HS-27A (cell line): ENCODE results near the gene BMAL1.

Experiments
- DNase-seq: peaks from one replicate; pipeline ENCODE4 v3.0.0-alpha.2; 2012; ENCODE audit warnings: low read depth, missing footprints

BMAL1 gene

DNA sequence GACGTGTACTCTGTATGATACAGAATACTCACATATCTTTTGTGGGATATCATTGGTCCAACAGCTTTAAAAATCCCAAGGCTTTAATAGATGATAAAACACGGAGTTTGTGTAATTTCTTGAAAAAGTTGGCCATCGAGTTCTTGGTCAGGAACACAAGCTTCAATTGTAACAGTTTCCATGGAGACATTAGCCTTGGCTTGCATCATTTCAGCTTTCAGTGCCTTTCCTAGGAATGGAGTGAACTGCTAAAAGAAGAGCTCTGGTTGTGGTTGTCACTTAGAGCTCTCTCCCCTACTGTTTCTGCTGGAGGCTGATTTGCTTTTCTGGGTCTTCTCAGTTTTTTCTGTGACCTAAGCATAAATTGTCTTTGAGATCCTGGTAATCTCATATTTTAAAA lies 14.2 kb downstream of the BMAL1 start:
- DNase-seq, result no peak

DNA sequence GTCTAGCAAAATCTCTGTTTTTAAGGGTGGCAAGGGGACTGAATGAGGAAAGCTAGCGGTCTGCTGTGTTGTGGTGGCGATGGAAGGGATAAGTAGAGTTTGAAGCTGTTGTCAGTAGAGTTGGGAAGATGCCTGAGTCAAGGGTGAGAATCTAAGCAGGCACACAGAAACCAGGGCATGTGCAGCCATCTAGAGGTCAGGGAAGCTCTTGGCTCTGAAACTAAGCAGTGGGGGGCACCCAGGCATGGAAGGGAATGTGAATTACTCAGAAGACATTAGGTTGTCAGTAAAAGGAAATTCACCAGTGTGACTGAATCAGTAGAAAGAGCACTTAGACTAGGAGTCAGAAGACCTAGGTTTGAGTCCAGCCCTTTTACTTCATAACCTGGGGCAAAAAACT lies 15.4 kb downstream of the BMAL1 start:
- DNase-seq, result no peak

DNA sequence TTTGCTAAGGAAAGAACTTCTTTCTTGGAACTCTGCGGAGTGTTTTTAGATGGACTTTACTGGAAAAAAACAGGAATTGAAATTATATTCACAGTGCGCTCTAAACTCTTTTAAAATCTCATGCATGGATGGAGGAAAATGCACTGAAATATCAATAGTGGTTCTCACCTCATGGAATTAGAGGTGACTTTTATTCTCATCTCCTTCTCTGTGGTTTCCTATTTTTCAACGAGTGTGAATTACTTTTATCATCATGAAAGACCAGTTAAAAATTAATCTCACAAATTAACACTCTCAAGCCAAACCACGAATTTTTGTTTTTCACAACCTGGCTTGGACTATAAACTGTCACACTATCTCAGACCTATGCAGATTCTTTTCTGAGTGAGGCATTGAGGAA lies 16.6 kb downstream of the BMAL1 start:
- DNase-seq, result no peak

GRCh38 chr11:13294771-13295579 lies 17.4 kb downstream of the BMAL1 start:
- DNase-seq, result no peak

GRCh38 chr11:13297308-13297916 lies 19.8 kb downstream of the BMAL1 start:
- DNase-seq, result no peak

DNA sequence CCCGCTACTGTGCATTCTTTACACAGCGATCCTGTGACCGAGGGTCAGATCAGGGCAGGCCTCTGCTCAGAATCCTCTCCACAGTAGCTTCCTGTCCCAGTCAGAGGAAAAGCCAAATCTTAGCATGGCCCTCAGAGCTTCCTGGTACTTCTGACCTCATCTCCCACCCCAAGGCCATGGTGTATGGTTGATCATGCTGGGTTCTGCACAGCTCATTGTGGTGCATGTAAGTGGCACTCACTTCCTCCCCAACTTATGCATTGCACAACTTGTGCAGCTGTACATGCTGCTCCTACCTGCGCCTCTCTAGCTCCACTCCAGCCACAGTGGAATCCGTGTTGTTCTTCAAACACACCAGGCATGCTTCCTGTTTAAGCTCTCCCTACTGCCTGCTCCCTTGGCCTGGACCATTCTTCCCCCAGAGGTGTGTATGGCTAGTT lies 20.3 kb downstream of the BMAL1 start:
- DNase-seq, result no peak

DNA sequence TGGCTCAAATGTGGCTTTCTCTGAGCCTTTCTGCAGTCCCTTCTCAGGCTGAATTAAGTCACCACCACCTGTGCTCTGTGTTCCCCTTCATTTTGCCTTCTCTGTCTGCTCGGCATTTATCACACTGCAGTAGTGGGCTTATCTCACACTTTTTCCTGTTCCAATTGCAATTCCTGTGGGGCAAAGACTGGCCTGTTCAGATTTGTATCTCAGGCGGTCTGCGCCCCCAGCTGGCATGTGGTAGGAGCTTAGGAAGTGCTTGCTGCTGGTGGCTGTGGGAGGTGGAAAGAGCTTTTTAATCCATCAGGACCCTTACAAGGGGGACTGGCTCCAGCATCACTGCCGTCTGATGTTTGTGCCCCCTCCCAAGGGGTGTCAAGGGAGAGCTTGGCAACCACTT lies 21.2 kb downstream of the BMAL1 start:
- DNase-seq, result no peak

GRCh38 chr11:13301522-13301921 lies 23.9 kb downstream of the BMAL1 start:
- DNase-seq, result no peak

- DNase-seq, result no peak
Measured at GRCh38 chr11:13302420-13302958, 24.9 kb downstream of the BMAL1 start.

DNA sequence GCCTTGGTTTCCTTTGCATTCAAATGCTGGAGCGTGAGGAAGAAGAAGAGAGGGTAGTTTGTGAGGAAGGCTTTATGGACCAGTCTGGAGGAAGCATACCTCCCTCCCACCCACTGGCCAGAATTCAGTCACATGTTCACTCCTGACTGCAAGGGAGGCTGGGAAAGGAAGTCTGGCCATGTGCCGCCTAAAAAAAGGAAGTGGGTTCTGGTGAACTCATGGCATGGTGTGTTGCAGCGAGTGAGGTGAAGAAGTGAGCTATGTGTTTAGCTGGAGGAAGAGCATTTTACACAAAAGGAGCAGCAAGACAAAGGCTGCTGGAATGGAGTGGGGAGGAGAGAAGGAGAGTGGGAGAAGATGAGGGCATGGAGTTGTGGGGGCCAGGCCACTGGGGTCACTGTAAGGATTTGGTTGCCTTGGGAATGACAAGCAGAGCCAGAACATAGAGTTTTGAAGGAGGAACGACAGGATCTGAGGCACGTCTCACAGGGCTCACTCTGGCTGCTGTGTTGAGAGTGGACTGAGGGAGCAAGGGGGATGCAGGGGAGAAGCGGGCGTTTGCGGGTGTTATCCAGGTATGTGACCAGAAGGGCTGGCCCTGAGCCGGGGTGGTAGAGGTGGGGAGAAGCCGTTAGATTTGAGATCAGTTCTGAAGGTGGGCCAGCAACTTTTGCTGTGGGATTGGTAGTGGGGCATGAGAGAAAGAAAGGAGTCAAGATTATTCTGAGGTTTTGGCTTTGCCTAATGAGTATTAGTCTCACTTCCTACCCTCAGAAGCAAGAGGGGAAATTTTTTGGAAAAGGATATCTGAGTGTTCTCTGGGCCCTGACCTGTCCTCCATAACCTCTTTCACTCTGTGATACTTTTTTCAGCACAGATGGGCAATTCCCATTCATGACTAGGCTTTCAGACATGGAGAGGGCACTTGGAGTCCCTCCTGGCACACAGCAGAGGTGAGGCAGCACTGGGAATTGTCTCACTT lies 26.4 kb downstream of the BMAL1 start:
- DNase-seq, result no peak

DNA sequence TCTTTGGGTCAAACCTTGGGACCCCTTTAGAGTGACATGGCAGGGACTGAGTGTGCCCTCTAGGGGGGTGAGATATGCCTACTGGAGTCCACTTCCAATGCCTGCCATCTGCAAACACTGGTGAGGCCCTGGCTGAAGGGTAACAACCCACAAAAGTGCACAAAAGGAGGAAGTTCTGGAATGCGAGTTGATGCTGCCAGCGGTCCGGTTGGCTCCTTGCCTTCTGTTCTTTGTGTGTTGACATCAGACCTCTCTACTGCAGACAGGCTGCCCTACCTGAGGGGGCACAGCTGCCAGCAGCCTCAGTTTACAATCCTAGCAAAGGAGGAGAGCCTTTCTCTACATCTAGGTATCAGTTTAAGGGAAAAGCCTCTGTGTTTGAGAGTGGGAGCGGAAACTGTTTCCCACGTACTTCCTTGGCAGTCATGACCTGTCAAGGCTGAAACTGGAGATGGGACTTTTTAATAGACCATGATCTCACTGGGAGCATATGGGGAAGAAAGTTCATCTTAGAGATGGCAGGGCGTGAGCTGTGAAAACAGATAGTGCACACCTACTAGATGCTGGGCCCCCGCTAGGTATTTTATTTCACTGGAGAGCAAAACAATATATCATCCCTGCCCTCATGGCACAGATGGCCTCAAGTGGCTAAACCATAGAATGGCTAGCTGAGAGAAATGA lies 27.2 kb downstream of the BMAL1 start:
- no peak for DNase-seq

GRCh38 chr11:13308704-13309103 lies 31.1 kb downstream of the BMAL1 start:
- DNase-seq, result no peak

GRCh38 chr11:13309156-13309555 lies 31.6 kb downstream of the BMAL1 start:
- DNase-seq, result no peak

- DNase-seq, result no peak
Measured at GRCh38 chr11:13310443-13310842, 32.9 kb downstream of the BMAL1 start.

- no peak for DNase-seq
Measured at GRCh38 chr11:13311570-13311969, 34.0 kb downstream of the BMAL1 start.

DNA sequence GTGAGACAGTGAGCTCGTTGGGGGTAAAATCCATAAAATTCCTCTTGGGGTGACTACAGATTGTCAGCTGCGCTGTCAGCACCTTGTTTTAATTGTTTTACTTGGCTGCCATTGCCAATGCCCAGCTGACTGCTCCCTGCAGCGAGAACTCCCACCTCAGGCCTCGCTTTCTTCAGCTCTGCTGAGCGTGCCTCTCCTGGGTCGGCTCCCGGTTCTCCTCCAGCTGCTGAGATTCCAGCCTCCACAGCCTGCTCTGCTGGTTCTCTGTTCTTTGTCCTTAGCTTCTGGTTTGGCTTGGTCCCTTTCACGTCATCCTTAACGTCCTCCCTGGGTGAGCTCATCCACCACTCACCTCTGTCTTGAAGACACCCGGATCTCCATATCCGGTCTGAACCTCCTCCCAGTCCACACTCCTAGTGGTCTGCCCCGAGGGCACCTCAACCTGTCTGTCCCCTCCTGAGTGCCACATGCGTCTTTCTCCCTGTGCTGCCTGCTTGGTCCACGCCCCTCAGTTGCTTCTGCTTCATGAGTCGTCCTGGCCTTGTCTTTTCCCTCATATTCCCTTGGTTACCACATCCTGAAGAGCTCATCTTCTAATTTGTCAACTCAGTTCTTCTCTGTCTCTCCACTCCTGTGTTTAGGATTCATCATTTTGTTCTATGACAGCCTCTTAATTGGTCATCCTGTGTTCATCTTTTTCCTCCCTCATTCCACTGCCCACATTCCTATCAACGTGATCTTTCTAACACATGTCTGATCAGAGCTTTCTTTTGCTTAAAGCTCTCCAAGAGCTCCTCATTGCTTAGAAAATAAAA lies 35.6 kb downstream of the BMAL1 start:
- DNase-seq, result no peak

DNA sequence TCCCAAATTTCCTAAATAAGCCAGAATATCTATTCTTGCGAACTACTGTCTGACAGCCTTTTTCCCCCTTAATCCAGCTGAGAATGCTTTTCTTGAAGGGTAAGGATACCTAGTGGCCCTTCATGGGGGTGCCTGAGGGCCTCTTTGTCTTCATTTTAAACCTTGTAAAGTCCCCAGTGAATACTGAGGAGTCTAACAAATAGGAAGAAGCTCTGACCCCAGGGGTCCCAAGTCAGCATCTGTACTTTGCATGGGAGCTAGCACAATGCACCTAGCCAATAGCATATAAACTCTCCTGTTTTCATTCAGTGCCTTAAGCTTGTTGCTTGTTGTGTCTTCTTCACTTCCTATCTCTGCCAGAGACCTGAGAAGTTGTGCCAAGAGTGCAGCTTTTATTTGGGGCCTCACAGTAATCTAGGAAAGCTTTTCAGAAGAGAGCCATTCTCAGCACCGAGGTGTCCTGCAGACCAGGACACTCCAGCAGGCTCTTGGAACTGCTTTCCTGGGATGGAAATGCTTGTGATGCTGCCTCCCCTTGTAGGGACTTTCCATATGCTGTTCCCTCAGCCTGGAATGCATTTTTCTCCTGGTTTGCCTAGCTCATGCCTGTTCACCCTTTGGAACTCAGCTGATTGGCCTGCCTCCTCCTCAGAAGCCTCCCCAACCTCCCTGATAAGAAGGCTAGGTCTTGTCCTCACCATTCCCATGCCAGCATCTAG lies 37.2 kb downstream of the BMAL1 start:
- DNase-seq, result no peak

GRCh38 chr11:13315517-13316432 lies 38.2 kb downstream of the BMAL1 start:
- no peak for DNase-seq

DNA sequence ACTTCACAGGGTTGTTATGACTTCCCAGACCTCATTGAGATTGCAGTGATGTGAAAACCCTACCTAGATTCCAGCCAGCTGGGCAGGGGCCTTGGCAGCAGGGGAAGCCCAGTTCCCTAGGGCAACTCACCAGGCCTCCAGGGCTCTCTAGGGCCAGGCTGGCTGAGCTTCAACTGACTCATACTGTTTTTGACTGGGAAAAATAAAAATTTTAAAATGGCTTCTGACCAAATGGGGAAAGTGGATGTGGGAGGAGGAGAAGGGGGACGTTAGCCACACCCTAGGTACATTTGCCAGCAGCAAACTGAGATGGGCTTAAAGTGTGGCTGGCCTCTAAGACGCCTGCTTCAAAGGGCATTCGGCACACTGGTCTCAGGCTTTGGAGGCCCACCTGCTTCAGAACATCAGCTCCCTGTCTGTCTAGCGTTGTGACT lies 39.0 kb downstream of the BMAL1 start:
- DNase-seq, result peak; percentile 31
